ENCODE data around the gene R3HDM4.

DNA sequence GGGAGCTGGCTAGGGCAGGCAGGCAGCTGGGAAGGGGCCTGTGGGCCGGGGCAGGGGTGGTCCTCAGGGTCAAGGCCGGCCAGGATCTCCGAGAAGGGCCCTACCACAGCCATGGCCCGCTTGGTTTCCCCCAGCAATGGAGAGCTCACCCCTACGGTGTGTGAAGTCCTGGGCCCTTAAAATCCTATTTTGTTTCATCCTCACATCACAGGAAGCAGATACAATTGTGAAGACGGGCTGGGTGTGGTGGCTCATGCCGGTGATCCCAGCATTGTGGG, 11.0 kb downstream of the R3HDM4 start:
- TF ChIP-seq HNF4A (conservative IDR thresholded peaks at IDR 0.05) (no peak), MAX (IDR thresholded peaks at IDR 0.05) (no peak), ZBTB33 (IDR thresholded peaks at IDR 0.05) (no peak), CTCF (IDR thresholded peaks at IDR 0.05; ENCODE audit: low read depth, low read length, missing input control) (no peak), GABPA (IDR thresholded peaks at IDR 0.05 in 1 of 2, conservative IDR thresholded peaks at IDR 0.05 in 1 of 2) (no peak), TAF1 (conservative IDR thresholded peaks at IDR 0.05) (no peak), RAD21 (IDR thresholded peaks at IDR 0.05) (no peak), JUND (IDR thresholded peaks at IDR 0.05) (no peak)
- TF ChIP-seq, protein P1, sequence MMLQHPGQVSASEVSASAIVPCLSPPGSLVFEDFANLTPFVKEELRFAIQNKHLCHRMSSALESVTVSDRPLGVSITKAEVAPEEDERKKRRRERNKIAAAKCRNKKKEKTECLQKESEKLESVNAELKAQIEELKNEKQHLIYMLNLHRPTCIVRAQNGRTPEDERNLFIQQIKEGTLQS (IDR thresholded peaks at IDR 0.05) = no peak

Measured in liver (tissue), 3 donors.